Posterior vena cava (tissue), 2 donors: ENCODE data around the gene RPP40. TPM values are rescaled to one million over a fixed set of nuclear protein-coding genes. Genes with fewer than 3 reads are reported as not detected.

ENCODE experiments used
- DNase-seq: peaks from one replicate; pipeline ENCODE4 v3.0.0-alpha.2; 2020; ENCODE audit warnings: low spot score
- intact Hi-C, 2 donors: fragments of 100-400 bp; cut with DNase I; formaldehyde crosslinking; loops; one replicate each; pipeline versions ENCODE4 v1.14.1 to v1.14.2; 2022 to 2023
- total RNA-seq, 2 donors: library from RNA; stranded (reverse); fragmentation: NEBNext Ultra II Directional; extraction: Animal tissue kit (Norgen Biotek cat#: 25700); gene quantifications; one replicate each; pipeline ENCODE4 v1.2.1, GENCODE V29; 2021
- donor health status: DM: yes; HTN: yes; CAD: no.
- donor health status: DM: yes; HTN: yes; CAD: no.

Gene RPP40
- total RNA-seq, 2 donors from 2014 or later: 4.7 to 5.0 TPM

GRCh38 chr6:4950076-4950475 is 53.8 kb downstream of the RPP40 start:
- intact Hi-C loops: no loop called here
- DNase-seq: no peak

- intact Hi-C loops: no loop called here
- DNase-seq: no peak
These were observed 54.9 kb downstream of the RPP40 start for GRCh38 chr6:4948781-4949450.

DNA sequence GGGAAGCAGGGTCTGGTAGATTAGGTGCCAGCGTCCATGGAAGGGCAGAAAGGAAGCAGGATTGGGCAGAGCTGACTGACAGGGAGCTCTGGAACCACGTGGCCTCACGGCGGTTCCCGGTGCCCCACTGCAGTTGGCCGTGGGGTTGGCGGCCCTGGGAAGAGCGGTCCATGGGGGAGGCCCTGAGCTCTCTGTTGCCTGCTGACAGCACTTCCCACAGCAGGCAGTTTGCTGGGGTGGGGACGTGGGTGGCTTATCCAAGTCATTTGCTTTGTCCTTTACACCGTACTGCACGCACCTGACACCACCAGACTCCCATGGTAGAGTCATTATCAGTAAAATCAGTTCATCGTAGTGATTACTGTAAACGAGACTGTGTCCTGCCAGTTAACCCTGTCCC is 56.1 kb downstream of the RPP40 start:
- intact Hi-C loops: no loop called here
- DNase-seq: no peak

GRCh38 chr6:4946521-4946920 is 57.3 kb downstream of the RPP40 start:
- DNase-seq: no peak
- intact Hi-C loops: no loop called here

Other genes with a start within 250 kb of the RPP40 start
- gene CDYL, start 227.6 kb downstream of the RPP40 start, total RNA-seq: 10 to 100 TPM; 38.7 to 38.8 TPM
- gene PPP1R3G, start 81.3 kb upstream of the RPP40 start, total RNA-seq: 1 to 10 TPM; 2.8 to 4.2 TPM